Prostate gland (tissue), 2 donors: Measurements from ENCODE around the gene ADAMTS13. TPM values are rescaled to one million over a fixed set of nuclear protein-coding genes. Genes with fewer than 3 reads are reported as not detected.

Experiments
- DNase-seq: peaks from one replicate; pipeline ENCODE4 v3.0.0-alpha.2; 2019; ENCODE audit warnings: low spot score
- H3K27ac ChIP-seq, 2 donors: fragments of 200-600 bp; sonication (generic); 2 replicates each; pipeline ENCODE4 v1.5.1; 2017 to 2019
- H3K27me3 ChIP-seq: fragments of 200-600 bp; sonication (generic); replicated peaks from 2 replicates; pipeline ENCODE4 v1.5.1; 2019; ENCODE audit not compliant: insufficient read depth
- H3K36me3 ChIP-seq, 2 donors: fragments of 200-600 bp; sonication (generic); 1 replicate in 1 of 2; 2 replicates in 1 of 2; pipeline versions ENCODE4 v1.5.1 to v1.8.1; 2017 to 2019
- H3K4me1 ChIP-seq: fragments of 200-600 bp; sonication (generic); replicated peaks from 2 replicates; pipeline ENCODE4 v1.5.1; 2019
- H3K4me3 ChIP-seq, 2 donors: fragments of 200-600 bp; sonication (generic); 2 replicates each; pipeline ENCODE4 v1.5.1; 2017 to 2019
- H3K9me3 ChIP-seq: fragments of 200-600 bp; sonication (generic); 2 replicates; pipeline ENCODE4 v1.5.1; 2017
- CTCF ChIP-seq, 4 experiments: fragments of 200-600 bp in 2 of 4; fragments of 450-650 bp in 2 of 4; sonication (generic) in 2 of 4; IDR thresholded peaks; 1 replicate in 3 of 4; 2 replicates in 1 of 4; pipeline ENCODE4 v1.5.1; 2016 to 2019; ENCODE audit warnings: antibody characterized with exemption in 4 of 4, mild to moderate bottlenecking in 2 of 4, moderate library complexity in 2 of 4
- POLR2A ChIP-seq: fragments of 450-650 bp; IDR thresholded peaks from one replicate; pipeline ENCODE4 v1.6.1; 2016; ENCODE audit warnings: antibody characterized with exemption, mild to moderate bottlenecking
- POLR2AphosphoS5 ChIP-seq: sonication (generic); formaldehyde crosslinking; IDR thresholded peaks from one replicate; pipeline ENCODE4 v1.6.1; 2017; ENCODE audit warnings: antibody characterized with exemption
- WGBS: methylation state at CpG from one replicate; pipeline ENCODE4 v1.1.5; 2018; 5-methylcytosine and 5-hydroxymethylcytosine counted together
- intact Hi-C: fragments of 100-400 bp; cut with DNase I; formaldehyde crosslinking; loops from one replicate; pipeline ENCODE4 v1.14.2; 2022
- total RNA-seq, 2 donors: library from RNA; depleted of rRNA; stranded (reverse); fragments of >200 nt; gene quantifications; one replicate each; pipeline ENCODE4 v1.1.0, GENCODE V29; 2016

The ADAMTS13 gene
- total RNA-seq, 2 donors from 2014 or later: 2.8 to 8.1 TPM

- no peak for DNase-seq
- Histone ChIP-seq H3K36me3 (peaks cover 0 to 3% of the 10 kb centered on the region in 2 donors), H3K9me3 (no peaks in the 10 kb centered on the region), H3K27me3 (no peaks in the 10 kb centered on the region), H3K27ac (no peak overlapping the region), H3K4me1 (no peaks in the 10 kb centered on the region), H3K4me3 (no peak overlapping the region)
- intact Hi-C loops: no loop called here
- TF ChIP-seq CTCF (IDR thresholded peaks at IDR 0.05) (no peak), POLR2AphosphoS5 (no peak), POLR2A (no peak)
- 80% methylated on average over 6 of the region's 6 CpGs for WGBS
Measured at GRCh38 chr9:133401588-133401987, 20.6 kb upstream of the ADAMTS13 start.

- H3K4me1 ChIP-seq: no peaks in the 10 kb centered on the region
- no peak for DNase-seq
- WGBS: 76% methylated on average over 6 of the region's 7 CpGs
- peaks cover 0 to 3% of the 10 kb centered on the region in 2 donors for H3K36me3 ChIP-seq
- H3K4me3 ChIP-seq: no peak overlapping the region
- no peak for TF ChIP-seq POLR2A
- no peak for TF ChIP-seq POLR2AphosphoS5
- TF ChIP-seq CTCF (IDR thresholded peaks at IDR 0.05): no peak
- intact Hi-C loops: no loop called here
- no peaks in the 10 kb centered on the region for H3K9me3 ChIP-seq
- H3K27me3 ChIP-seq: no peaks in the 10 kb centered on the region
- no peak overlapping the region for H3K27ac ChIP-seq
Measured at GRCh38 chr9:133402689-133403088, 19.5 kb upstream of the ADAMTS13 start.

GRCh38 chr9:133403766-133404453 is 18.3 kb upstream of the ADAMTS13 start:
- Histone ChIP-seq H3K36me3 (peaks cover 0 to 3% of the 10 kb centered on the region in 2 donors), H3K27me3 (no peaks in the 10 kb centered on the region), H3K4me3 (no peak overlapping the region), H3K4me1 (no peaks in the 10 kb centered on the region), H3K9me3 (no peaks in the 10 kb centered on the region), H3K27ac (no peak overlapping the region)
- 68% methylated on average over 16 of the region's 16 CpGs for WGBS
- peak; percentile 51 for DNase-seq
- peak; percentile 38 for TF ChIP-seq POLR2AphosphoS5
- peak; percentile 11 to 74 (median 64) for TF ChIP-seq CTCF (IDR thresholded peaks at IDR 0.05)
- TF ChIP-seq POLR2A: no peak
- intact Hi-C loops: no loop called here

GRCh38 chr9:133404454-133405002 is 17.6 kb upstream of the ADAMTS13 start:
- intact Hi-C loops: no loop called here
- no peaks in the 10 kb centered on the region for H3K4me1 ChIP-seq
- 82% methylated on average over 12 of the region's 12 CpGs for WGBS
- H3K4me3 ChIP-seq: no peak overlapping the region
- H3K27ac ChIP-seq: no peak overlapping the region
- no peak for DNase-seq
- TF ChIP-seq CTCF (IDR thresholded peaks at IDR 0.05): no peak
- TF ChIP-seq POLR2AphosphoS5: no peak
- TF ChIP-seq POLR2A: no peak
- H3K9me3 ChIP-seq: no peaks in the 10 kb centered on the region
- H3K27me3 ChIP-seq: no peaks in the 10 kb centered on the region
- H3K36me3 ChIP-seq: peaks cover 0 to 3% of the 10 kb centered on the region in 2 donors
